Type B pancreatic cell (in vitro differentiated cells): ENCODE results near the gene OR4D6. TPM values are rescaled to one million over a fixed set of nuclear protein-coding genes. Genes with fewer than 3 reads are reported as not detected.

ENCODE experiments used
- DNase-seq: peaks from one replicate; pipeline ENCODE4 v3.0.0; 2021; ENCODE audit warnings: mixed read lengths; ENCODE audit not compliant: unreplicated experiment; ENCODE audit errors: extremely low spot score
- H3K27ac Mint-ChIP-seq: 2 replicates; pipeline ENCODE4 v1.8.0; 2021; ENCODE audit warnings: mild to moderate bottlenecking, mixed read lengths
- H3K27me3 Mint-ChIP-seq: 2 replicates; pipeline ENCODE4 v1.8.0; 2021; ENCODE audit warnings: mixed read lengths
- H3K36me3 Mint-ChIP-seq: 2 replicates; pipeline ENCODE4 v1.8.0; 2021; ENCODE audit warnings: mixed read lengths
- H3K4me1 Mint-ChIP-seq: one replicate; pipeline ENCODE4 v1.8.0; 2021; ENCODE audit warnings: mixed read lengths; ENCODE audit not compliant: unreplicated experiment
- H3K4me3 Mint-ChIP-seq: 2 replicates; pipeline ENCODE4 v1.8.0; 2021; ENCODE audit warnings: mild to moderate bottlenecking, mixed read lengths
- H3K9me3 Mint-ChIP-seq: 2 replicates; pipeline ENCODE4 v1.8.0; 2021; ENCODE audit warnings: mixed read lengths
- long read RNA-seq: library from polyadenylated mRNA; unstranded; transcript quantifications from one replicate; pipeline ENCODE4 v2.0.0, GENCODE V29; 2020
- total RNA-seq: library from RNA; stranded (reverse); gene quantifications from 2 replicates; pipeline ENCODE4 v1.2.1, GENCODE V29; 2021; ENCODE audit warnings: low replicate concordance
- TF ChIP-seq, protein P1 (sequence below): fragments of 200-600 bp; sonication (generic); conservative IDR thresholded peaks from 2 replicates; pipeline ENCODE4 v1.5.0; 2021; ENCODE audit warnings: antibody characterized with exemption, mild to moderate bottlenecking

Gene OR4D6
- total RNA-seq = not detected in 2 replicates
- long read RNA-seq = 0 reads

DNA sequence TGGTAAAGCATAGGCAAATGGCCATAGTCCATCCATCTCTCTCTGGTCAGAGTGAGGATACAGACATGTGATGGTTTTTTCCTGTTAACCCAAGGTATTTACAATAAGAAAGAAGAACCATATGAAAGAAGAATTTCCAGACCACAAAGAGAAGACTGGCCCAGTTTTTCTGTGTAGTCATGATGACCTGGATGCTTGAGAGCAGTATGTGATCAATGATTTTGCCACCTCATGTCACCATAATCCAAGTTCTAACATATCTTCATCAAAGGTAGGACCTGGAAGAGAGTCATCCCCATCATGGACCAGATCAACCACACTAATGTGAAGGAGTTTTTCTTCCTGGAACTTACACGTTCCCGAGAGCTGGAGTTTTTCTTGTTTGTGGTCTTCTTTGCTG is at the start of gene OR4D6:
Gene OR4D6 (plus strand): TSS at position 301 of the 400 bp plus-strand sequence. CDS start 0 bp downstream, at position 301.
- no peak for DNase-seq
- Mint-ChIP-seq H3K9me3 (no peaks in the 10 kb centered on the region), H3K27ac (no peak within 1 kb of the TSS), H3K4me3 (no peak within 1 kb of the TSS), H3K4me1 (no peaks in the 10 kb centered on the region), H3K27me3 (no peaks in the 10 kb centered on the region), H3K36me3 (no peaks in the 10 kb centered on the region)
- TF ChIP-seq, protein P1, sequence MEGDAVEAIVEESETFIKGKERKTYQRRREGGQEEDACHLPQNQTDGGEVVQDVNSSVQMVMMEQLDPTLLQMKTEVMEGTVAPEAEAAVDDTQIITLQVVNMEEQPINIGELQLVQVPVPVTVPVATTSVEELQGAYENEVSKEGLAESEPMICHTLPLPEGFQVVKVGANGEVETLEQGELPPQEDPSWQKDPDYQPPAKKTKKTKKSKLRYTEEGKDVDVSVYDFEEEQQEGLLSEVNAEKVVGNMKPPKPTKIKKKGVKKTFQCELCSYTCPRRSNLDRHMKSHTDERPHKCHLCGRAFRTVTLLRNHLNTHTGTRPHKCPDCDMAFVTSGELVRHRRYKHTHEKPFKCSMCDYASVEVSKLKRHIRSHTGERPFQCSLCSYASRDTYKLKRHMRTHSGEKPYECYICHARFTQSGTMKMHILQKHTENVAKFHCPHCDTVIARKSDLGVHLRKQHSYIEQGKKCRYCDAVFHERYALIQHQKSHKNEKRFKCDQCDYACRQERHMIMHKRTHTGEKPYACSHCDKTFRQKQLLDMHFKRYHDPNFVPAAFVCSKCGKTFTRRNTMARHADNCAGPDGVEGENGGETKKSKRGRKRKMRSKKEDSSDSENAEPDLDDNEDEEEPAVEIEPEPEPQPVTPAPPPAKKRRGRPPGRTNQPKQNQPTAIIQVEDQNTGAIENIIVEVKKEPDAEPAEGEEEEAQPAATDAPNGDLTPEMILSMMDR = no peak

DNA sequence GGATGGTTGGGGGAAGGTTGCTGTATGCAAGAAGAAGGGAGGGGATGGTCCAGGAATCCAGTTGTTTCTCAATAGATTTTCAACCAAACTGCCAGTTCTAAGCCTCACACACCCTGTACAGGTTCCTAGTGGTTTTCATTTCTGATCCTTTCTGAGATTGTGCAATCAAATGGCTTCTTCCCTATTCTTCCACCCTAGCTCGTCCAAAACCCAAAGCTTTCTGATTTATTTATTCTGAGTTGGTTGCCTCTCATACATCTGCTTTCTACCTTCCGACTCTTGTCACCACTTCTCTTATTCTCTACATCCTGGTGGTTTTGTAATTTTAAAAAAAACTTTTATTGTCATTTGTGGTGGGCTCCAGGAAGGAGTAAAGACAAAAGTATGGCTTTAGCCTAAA is 43.1 kb upstream of the OR4D6 start:
- TF ChIP-seq, protein P1 = no peak
- H3K27me3 Mint-ChIP-seq = no peaks in the 10 kb centered on the region
- no peaks in the 10 kb centered on the region for H3K9me3 Mint-ChIP-seq
- no peaks in the 10 kb centered on the region for H3K36me3 Mint-ChIP-seq
- no peak overlapping the region for H3K27ac Mint-ChIP-seq
- no peaks in the 10 kb centered on the region for H3K4me1 Mint-ChIP-seq
- DNase-seq = no peak
- H3K4me3 Mint-ChIP-seq = no peak overlapping the region

DNA sequence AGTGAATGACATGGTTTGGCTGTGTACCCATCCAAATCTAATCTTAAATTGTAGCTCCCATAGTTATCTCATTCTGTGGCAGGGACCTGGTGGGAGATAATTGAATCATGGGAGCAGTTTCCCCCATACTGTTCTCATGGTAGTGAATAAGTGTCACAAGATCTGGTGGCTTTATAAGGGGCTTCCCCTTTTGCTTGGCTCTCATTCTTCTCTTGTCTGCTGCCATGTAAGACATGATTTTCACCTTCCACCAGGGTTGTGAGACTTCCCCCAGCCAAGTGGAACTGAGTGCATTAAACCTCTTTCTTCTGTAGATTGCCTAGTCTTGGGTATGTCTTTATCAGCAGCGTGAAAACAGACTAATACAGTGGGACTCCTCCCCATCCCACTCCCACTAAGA is 41.6 kb upstream of the OR4D6 start:
- Mint-ChIP-seq H3K27me3 (no peaks in the 10 kb centered on the region), H3K27ac (no peak overlapping the region), H3K4me3 (no peak overlapping the region), H3K36me3 (no peaks in the 10 kb centered on the region), H3K9me3 (no peaks in the 10 kb centered on the region), H3K4me1 (no peaks in the 10 kb centered on the region)
- TF ChIP-seq, protein P1 = no peak
- DNase-seq = no peak

DNA sequence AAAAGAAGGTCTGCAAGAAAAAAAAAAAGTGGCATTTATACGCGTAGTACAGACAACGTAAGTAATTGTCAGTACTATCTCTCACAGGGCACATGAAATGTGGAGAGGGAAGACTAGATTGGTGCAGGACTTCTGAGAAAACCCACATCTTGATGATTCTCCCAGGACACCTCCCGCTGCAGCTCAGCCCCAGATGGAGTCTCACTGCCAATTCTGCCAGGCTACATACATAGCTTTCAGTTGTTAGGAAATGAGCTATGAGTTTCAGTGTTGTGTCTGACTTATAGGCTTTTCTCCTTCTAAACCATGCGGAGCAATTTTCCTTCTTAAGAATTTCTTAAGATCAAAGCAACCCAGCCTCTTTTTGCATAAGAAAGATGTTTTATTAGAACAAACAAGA is 40.1 kb upstream of the OR4D6 start:
- no peaks in the 10 kb centered on the region for H3K27me3 Mint-ChIP-seq
- H3K36me3 Mint-ChIP-seq = no peaks in the 10 kb centered on the region
- H3K4me3 Mint-ChIP-seq = no peak overlapping the region
- TF ChIP-seq, protein P1 = no peak
- DNase-seq = no peak
- H3K27ac Mint-ChIP-seq = no peak overlapping the region
- no peaks in the 10 kb centered on the region for H3K4me1 Mint-ChIP-seq
- H3K9me3 Mint-ChIP-seq = no peaks in the 10 kb centered on the region

DNA sequence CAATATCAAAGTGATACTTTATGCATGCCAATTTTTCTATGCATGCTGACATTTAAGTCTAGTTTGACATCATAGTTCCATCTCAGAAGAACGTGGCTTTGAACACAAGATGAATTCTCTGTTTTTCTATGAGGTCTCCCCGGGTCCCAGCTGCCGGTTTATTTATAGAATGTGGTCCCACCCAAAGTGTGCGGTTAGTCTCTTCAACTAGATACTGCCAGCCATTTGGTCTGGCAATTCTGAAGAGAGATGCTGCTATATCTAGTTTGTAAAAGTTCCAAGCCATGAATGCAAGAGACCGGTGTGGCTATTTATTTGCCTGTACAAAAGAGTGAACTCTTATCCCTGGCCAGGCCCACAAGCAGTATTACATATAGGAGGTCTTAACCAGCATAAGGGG is 39.7 kb upstream of the OR4D6 start:
- no peak overlapping the region for H3K4me3 Mint-ChIP-seq
- no peaks in the 10 kb centered on the region for H3K9me3 Mint-ChIP-seq
- no peaks in the 10 kb centered on the region for H3K36me3 Mint-ChIP-seq
- TF ChIP-seq, protein P1 = no peak
- H3K4me1 Mint-ChIP-seq = no peaks in the 10 kb centered on the region
- H3K27me3 Mint-ChIP-seq = no peaks in the 10 kb centered on the region
- DNase-seq = no peak
- H3K27ac Mint-ChIP-seq = no peak overlapping the region

DNA sequence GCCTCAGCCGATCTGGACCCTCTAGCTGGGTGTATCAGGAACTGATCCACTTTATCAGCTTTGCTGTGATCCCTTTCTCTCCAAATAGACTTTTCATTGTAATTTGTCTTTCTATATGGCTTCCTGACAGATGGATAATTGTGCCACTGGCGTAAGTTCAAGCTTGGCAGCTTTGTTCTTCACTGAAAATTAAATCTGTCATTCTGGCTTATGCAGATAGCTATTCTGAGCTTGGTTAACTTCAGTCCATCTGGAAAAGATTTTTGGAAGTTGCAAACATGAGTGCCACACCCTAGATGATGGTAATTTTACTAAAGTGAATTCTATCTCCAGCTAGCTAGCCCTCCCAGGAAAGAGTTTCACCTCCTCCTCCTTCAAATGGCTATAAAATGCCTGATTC is 38.6 kb upstream of the OR4D6 start:
- no peaks in the 10 kb centered on the region for H3K4me1 Mint-ChIP-seq
- no peak for DNase-seq
- H3K27ac Mint-ChIP-seq = no peak overlapping the region
- H3K36me3 Mint-ChIP-seq = no peaks in the 10 kb centered on the region
- no peak overlapping the region for H3K4me3 Mint-ChIP-seq
- TF ChIP-seq, protein P1 = no peak
- no peaks in the 10 kb centered on the region for H3K9me3 Mint-ChIP-seq
- H3K27me3 Mint-ChIP-seq = no peaks in the 10 kb centered on the region
